Right lung (tissue), 5 donors: Measurements from ENCODE around the gene RTN1. TPM values are rescaled to one million over a fixed set of nuclear protein-coding genes. Genes with fewer than 3 reads are reported as not detected.
"Not testable (repeated sequence)": the region's sequence is repeated elsewhere in the genome, so short reads cannot be mapped to it uniquely, and the experiment has no call there.

Experiments
- DNase-seq, 2 donors: peaks; one replicate each; pipeline ENCODE4 v3.0.0-alpha.2; 2013
- polyA plus RNA-seq, 5 donors: library from polyadenylated mRNA; unstranded; fragments of 120-200 nt; gene quantifications; one replicate each; pipeline versions ENCODE4 v1.2.1 to v1.2.3, GENCODE V29; 2013; ENCODE audit warnings: inconsistent platforms in 1 of 5, low replicate concordance in 1 of 5; ENCODE audit not compliant: insufficient read length in 5 of 5, insufficient read depth in 1 of 5

The RTN1 gene
- polyA plus RNA-seq, 5 donors: 4.1 to 4.4 (median 4.2) TPM

DNA sequence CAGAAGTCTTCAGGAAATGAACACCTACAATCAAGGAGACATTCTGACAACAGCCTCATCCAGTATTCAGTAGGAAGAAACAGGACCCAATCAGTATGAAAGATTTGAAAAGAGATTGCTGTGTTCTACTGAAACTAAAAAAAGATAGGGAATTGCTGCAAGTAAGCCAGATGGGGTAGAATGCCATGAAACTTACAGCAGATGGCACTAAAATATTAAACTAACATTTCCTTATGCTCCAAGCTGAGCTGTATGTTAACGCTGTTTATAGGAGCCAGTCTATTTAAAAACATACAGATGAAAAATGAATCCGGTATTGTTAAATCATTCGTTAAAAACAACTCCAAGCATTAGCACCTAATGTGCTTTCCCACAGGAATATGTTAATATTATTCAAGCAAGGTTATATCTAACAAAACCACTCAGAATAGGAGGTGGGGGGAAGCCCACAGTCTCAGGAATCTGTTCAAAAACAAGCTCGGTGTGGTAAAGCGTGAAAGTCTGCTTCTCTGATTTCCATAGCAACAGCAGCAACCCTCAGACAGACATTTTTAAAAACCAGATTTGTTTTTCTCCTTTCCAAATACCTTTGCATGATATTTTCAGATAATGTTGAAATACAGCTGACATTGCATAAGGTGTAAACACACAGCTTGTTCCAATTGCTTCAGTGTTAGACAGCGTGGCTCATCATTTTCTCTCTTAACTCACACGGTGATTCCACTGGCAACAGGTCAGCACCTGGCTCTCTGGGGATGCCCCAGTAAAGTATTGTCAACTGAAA is 162.6 kb downstream of the RTN1 start:
- no peak for DNase-seq

DNA sequence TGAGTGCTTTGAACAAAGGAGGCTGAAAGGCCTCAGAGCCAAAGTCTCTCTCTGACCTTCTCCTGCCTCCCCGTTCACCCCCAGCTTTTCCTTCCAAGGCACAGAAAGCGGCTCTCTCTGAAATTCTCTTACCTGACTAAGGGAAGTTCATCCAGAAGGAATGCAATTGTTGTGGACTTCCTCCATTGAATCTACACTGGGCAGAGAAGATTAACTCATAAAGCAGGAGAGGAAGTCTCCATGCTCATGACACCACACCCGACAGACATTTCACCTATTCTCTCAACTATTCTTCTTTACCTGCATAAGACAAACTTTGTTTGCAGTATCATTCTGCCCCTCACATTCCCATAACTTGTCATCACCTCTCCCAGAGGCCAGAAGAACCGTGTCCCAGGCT is 164.7 kb downstream of the RTN1 start:
- DNase-seq: no peak

DNA sequence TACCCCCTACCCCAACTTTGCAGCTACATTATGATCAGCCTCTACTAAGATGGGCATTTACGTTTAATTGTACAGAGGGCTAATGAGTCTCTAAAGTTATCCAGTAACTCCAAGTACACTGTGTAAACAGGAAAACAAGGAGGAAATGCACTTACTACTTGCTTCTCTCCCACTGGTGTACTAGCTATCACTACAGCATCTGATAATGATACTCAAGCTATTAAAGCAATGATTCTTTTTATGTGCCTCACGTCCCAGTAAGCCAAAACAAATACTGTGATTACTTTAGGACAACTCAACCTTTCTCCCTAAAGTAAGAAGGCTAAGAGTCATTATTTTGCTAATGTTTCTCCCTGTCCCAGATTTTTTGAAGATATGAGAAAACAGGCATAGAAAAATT is 165.3 kb downstream of the RTN1 start:
- no peak for DNase-seq

DNA sequence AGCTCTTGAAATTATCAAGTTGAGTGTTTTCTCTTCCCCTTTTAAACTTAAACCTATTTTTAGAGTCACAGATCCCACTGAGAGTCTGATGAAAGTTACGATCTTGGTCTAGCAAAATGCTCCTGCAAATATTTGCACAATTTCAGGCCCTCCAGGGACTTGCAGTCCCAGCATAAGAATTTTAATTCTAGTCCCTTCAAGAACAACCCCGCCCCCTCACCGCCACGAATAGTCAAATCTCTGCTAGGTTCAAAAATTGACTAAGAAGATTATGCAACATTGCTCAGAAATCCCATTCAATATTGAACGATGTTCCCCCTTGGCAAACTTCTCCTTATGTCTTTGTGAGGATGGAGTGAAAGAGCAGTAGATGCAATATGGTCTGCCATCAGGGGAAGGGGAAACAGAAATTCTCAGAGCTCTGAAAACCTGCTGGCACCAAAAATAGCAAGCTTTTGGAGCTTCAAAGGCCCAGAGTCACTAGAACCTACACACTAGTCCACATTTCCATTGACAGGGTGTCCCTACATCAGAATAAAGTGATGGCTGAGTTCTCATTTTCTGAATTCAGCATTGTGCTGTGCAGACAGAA is 166.4 kb downstream of the RTN1 start:
- no peak for DNase-seq

DNA sequence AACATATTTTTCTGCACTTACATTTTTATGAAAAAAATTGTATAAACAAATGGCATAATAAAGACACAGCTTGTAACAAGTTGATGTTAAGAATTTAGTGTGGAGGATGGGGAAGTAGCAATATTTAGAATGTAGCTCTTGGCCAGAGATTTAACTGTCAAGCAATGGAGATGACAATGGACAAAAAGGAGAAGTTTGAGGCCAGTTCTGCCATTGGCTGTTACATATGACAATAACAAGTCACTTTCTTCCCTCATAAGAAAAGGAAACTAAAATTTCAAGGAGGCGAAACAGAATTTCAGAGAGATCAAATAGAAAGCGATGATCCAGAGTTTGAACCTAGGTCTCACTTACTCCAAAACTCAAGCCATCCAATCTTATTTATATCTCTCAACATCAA is 171.1 kb downstream of the RTN1 start:
- DNase-seq: no peak

DNA sequence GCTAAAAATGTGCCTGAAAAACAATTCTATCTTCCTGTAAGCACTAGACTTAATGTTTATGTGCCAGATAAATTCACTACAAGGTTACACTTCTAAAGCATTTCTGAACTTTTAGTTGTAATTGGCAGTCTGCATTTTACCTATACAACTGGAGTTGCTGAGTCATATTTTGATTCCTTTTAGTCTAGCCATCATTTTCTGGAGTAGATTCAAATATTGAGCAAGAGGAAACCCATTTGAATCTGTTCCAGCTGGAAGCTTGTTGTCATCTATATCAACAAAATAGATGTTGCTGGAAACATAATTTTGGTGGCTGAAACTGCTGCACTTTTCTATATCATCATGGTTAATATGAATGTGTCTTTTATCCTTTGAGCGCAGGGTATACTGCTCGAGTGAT is 171.8 kb downstream of the RTN1 start:
- peak; percentile 47 to 48 for DNase-seq

DNA sequence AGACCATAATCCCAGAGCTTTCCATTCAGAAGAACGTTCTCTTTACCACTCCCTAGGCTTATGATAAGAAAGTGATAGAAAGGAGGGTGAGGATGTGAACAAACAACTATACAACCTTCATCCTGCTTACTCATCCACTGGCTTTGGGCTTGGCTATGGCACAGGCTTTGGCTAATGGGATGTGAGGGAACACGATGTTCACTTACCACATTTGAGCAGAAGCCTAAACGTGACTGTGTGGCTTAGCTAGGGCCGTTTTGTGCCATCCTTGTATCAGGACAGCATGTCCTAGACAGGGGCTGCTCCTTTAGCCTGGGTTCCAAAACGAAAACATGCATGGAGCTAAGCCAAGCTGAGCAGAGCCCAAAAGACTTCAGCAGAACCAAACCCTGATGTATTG is 175.4 kb downstream of the RTN1 start:
- no peak for DNase-seq

DNA sequence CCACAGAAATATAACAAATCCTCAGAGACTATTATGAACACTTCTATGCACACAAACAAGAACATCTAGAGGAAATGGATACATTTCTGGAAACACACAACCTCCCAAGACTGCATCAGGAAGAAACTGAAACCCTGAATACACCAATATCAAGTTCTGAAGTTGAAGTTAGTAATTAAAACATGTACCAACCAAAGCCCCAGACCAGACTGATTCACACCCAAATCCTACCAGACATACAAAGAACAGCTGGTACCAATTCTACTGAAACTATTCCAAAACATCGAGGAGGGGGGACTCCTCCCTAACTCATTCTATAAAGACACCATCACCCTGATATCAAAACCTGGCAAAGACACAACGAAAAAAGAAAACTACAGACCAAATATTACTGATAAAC is 179.3 kb downstream of the RTN1 start:
- DNase-seq: no peak

DNA sequence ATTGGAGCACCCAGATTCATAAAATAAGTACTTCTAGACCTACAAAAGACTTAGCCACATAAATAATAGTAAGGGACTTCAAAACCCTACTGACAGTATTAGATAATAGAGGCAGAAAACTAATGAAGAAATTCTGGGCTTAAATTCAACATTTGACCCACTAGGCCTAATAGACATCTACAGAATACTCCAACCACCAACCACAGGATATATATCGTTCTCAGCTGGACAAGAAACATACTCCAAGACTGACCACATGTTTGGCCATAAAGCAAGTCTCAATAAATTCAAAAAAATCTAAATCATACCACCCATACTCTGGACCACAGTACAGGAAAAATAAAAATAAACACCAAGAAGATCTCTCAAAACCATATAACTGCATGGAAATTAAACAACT is 180.2 kb downstream of the RTN1 start:
- DNase-seq: no peak

DNA sequence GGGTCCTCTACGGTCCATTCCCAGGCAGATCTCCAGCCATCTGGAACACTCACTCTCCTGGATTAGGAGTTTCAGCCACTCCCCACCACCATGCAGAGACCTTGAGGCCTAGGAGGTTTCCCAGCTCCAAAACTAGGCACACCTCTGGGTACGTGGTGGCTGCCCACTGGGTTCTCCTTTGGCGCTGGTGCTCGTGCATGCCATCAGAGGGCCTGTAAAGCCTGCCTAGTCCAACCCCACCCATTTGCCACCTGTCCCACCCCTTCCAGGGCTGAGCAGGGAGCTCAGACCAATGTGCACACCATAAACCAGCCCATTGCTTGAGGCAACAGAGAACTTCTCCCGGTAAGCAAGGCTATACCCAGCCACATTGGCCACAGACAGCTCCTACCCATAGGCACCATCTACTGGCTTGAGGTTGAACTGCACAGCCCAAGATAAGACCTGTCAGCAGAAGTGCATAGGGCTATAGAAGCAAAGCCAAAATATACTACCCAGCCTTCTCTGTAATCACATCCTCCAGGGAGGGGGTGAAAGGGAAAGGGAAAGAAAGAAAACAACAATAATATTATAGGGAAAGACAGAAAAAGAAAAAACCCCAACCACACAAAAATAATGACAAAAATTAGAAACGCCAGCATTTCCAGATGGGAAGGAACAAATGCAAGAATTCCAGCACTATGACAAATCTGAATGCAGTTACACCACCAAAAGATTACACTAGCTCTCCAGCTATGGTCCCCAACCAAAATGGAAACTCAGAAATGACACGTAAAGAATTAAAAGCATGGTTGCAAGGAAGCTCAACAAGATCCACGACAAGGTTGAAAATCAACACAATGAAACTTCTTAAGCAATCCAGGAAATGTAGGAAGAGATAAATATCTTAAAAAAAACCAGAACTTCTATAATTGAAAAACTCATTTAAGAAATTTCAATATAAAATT is 182.1 kb downstream of the RTN1 start:
- DNase-seq: no peak

DNA sequence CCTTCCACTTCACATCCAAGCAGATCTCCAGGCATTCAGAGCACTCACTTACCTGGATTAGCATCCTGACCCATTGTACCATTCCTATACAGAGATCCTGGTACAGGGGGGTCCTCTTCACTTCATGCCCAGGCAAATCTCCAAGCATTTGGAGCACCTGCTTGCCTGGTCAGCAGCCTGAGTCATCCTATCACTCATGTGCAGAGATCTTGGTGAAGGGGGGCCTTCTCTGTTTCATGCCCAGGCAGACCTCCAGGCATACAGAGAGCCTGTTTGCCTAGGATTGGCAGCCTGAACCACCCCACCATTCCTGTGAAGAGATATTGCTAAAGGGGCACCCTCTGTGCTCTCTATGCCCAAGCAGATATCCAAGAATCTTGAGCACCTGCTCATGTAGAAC is 182.9 kb downstream of the RTN1 start:
- no peak for DNase-seq

DNA sequence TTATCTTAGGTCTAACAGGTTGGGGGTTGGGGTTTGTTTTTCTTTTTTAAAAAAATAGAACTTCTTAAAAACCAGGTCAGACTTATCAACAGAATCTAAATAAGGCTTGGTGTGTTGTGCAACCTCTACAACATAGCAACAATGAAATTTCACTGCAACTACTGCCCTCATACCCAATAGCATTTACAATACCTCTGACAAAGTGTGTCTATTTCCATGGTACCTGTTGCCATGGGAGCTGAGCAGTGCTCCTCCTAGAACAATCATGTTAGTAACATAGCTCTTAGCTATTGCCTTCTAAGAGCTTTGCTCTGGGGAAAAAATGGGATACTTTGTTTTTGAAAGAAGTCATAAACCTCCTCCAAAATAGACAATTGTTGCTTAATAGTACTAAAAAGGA is 190.7 kb downstream of the RTN1 start:
- peak in 1 of 2 donors; percentile 23 for DNase-seq

DNA sequence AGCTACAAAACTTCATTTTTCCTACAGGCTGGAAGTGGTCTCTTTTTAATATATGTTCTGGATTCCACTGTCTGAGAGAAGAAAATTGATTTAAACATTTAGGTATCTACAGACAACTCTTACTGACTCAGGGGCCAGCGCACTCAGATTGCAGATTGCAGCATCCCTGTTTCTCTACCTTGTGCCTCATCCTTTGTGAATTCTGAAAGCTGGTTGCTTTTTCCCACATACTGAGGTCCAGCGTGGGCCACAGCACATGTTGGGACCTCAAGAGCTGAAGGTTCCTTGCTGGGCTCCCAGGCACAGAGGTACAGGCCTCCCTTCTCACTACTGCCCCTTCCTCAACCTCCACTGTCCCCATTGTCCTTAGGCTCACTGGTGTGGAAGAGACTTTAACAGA is 192.2 kb downstream of the RTN1 start:
- DNase-seq: no peak

DNA sequence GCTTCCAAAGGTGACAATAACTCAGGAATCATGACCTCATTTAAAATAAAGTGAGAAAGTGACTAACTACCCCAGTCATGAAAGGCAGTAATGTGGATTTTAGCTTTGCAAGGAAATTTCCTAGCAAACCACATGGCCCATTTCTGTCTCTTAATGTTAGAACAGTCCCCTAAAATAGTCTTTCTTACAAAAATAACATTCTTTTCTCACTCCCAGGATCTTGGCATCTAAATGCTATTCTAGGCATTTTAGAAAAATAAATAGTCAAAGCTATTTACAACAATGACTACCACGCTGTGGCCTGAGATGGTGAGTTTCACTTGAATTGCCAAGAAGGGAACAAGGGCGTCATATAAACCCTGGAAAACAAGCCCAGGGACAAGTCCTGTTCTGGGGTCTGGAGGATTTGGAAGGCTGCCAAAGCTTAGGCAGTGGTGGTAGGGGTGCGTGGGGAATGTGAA is 192.8 kb downstream of the RTN1 start:
- no peak for DNase-seq

DNA sequence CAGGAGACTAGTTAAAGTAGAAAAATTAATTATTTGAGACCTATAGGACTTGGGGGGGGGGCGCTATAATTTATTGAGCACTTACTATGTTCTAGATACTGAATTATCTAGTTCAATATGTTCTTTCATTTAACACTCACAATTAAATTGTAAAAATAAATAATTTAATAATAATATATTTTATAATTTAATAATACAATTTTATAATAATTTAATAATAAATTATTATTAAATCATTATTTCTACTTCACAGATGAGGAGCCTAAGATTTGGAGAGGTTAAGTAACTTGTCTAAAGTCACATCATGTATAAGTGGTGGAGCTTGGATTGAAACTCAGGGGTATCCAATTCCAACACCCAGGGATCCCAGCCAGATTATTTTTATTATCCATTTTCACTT is 195.2 kb downstream of the RTN1 start:
- DNase-seq: no peak

DNA sequence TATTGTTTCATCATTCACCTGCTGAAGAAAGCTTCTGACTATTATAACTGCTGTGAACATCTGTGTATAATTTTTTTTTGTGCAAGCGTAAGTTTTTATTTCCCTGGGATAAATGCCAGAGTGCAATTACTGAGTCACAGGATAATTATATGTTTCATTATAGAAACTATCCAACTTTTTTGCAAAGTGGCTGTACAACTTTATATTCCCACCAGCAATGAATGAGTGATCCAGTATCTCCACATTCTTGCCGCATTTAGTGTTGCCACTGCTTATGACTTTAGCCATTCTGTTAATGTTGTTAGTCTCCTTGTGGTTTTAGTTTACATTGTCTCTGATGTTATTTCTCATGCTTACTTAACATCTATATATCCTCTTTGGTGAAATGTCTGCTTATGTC is 205.8 kb downstream of the RTN1 start:
- DNase-seq: no peak

DNA sequence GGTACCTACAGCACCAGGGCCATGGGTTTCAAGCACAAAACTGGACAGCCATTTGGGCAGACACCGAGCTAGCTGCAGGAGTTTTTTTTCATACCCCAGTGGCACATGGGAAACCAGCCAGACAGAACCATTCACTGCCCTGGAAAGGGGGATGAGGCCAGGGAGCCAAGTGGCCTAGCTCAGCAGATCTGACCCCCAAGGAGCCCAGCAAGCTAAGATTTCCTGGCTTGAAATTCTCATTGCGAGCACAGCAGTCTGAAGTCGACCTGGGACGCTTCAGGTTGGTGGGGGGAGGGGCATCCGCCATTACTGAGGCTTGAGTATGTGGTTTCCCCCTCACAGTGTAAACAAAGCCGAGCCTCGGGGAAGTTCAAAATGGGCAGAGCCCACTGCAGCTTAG is 212.8 kb downstream of the RTN1 start:
- no peak for DNase-seq

DNA sequence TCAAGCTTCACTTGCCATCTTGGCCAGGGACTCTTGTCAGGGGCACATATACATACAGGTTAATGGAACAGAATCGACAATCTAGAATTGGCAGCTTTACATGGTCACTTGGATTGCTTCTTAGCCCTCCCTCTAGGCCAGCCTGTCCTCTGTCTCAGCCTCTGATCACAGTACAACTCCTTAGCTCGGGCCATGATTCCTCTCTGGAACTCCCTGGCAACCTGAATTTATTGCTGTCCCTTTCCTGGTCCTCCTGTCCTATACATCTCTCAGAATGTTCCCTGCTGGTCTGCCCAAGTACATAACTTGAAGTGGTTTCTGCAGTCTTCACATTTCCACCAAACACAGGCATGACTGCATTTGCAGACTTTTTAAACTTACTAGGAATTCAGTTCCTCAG is 214.1 kb downstream of the RTN1 start:
- DNase-seq: no peak

DNA sequence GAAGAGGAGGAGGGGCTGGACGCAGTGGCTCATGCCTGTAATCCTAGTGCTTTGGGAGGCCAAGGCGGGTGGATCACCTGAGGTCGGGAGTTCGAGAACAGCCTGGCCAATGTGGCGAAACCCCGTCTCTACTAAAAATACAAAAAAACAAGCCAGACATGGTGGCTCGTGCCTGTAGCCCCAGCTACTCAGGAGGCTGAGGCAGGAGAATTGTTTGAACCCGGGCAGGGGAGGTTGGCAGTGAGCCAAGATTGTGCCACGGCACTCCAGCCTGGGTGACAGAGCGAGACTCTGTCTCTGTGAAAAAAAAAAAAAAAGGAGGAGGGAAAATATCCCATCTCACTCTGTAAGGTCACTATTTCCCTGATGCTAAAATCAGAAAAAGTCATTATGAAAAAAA is 216.4 kb downstream of the RTN1 start:
- DNase-seq: not testable (repeated sequence)

DNA sequence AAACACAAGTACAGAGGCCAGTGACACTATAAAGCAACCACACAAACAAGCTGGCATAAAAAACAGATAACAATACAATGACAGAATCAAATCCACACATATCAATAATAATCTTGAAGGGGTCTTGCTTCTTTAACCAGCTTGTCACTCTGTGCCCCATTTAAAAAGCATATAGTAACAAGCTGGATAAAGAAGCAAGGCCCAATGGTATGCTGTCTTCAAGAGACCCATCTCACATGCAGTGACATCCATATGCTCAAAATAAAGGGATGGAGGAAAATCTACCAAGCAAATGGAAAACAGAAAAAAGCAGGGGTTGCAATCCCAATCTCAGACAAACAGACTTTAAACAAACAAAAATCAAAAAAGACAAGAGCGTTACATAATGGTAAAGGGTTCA is 223.7 kb downstream of the RTN1 start:
- DNase-seq: not testable (repeated sequence)

DNA sequence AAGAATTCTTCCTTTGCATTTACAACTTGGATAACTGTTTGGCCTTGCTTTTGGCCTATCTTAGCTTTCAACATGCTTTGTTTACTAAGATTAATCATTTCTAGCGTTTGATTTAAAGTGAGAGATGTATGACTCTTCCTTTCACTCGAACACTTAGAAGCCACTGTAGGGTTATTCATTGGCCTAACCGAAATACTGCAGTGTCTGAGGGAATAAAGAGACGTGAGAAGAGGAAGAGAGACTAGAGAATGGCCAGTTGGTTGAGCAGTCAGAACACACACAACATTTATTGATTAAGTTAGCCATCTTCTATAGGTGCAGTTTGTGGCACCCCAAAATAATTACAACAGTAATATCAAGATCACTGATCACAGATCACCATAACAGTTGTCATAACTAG is 231.7 kb downstream of the RTN1 start:
- no peak for DNase-seq

DNA sequence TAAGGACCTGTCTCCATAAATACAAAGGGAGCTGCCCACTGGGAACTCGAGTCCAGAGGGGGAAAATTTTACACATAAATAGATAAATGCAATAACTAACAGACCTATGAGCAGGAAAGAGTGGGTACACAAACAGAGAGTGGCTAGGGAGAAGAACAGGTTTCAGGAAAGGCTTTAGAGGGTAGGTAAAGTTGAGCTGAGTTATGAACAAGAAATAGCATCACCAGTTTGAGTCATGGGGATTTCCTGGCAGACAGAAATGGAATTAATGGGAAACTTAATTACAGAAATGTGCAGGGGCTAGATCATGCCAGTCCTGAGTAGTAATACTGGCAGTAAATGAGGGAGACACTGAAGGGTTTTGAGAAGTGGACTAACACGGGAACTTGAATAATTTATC is 236.0 kb downstream of the RTN1 start:
- DNase-seq: no peak

DNA sequence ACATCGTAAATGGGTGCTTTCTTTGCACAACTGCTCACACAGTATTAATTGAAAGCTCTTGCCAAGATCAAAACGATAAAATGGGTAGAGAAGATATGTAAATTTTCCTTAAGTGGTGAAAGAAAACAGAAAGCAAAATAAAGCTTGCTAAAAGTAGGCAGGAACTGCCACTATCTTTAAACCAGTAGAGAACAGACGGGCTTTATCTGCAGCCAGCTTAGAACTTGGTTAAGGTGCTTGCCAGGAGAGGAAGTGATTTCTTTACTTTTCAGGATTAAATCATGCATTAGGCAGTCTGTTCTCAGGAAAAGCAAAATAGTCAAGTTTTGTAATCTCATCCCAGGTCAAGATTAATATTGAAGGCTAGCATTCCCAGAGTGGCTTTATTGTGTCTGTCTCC is 237.1 kb downstream of the RTN1 start:
- DNase-seq: no peak
